Measurements from ENCODE around the gene CCL13.

DNA sequence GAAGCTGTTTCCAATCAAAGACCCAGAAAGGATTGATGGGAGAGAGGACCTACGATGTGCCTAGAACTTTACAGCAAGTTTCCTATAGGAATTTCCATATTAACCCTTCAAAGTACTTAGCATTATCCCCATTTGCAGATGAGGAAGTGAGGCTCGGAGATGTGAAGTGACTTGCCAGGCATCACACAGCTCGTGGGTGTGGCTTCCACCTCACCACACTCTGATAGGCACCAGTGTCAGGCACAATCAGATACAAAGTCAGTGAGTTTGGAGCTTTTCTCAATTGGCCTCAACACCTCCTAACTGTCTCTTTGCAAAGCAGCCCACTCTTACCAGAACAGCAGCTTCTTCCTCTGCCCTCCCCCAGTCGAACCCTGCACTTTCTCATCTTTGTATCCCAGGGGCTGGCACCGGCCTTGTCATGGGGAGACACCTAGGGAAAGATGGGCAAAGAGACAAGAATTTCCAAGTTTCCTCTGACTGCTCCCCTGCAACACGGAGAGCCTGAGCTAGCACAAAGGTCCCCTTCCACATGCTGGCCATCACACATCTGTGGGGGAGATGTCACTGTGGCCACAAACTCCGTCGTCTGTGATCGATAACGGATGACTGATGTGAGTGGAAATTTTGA lies 44.1 kb downstream of the CCL13 start:
- TF ChIP-seq GATA2 (IDR thresholded peaks at IDR 0.05; ENCODE audit: low read depth, low read length) (no peak), GATA3 (IDR thresholded peaks at IDR 0.05; ENCODE audit: low read depth, low read length) (no peak)

All from SH-SY5Y (cell line).